ENCODE data around the gene OSGIN1. TPM values are rescaled to one million over a fixed set of nuclear protein-coding genes. Genes with fewer than 3 reads are reported as not detected.
"Not testable (repeated sequence)": the region's sequence is repeated elsewhere in the genome, so short reads cannot be mapped to it uniquely, and the experiment has no call there.

OSGIN1 gene
- total RNA-seq, 1 donor from 2014 or later, result 12.5 TPM

DNA sequence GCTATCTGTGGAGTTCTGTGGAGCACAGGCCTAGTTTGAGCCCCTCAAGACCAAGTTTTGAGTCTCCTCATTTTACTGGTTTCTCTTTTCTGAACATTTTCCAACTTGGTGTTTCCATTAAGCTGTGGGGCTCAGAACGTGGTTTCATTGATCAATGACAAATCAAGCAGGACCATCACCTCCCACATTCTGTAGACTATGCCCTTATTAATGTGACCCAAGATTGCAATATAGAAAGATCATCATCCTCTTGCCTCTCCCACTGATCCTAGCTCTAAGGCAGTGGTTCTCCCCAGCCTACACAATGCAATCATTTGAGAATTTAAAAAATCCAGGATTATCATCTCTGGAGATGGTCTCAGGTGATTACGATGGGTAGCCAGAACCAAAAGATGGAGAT lies 15.8 kb upstream of the OSGIN1 start:
- Histone ChIP-seq H3K27ac (replicated peaks) (no peak overlapping the region), H3K27me3 (ENCODE audit: low read depth) (no peaks in the 10 kb centered on the region), H3K4me1 (peaks cover 9% of the 10 kb centered on the region), H3K9me3 (replicated peaks) (no peaks in the 10 kb centered on the region), H3K36me3 (no peaks in the 10 kb centered on the region), H3K4me3 (no peak overlapping the region)
- intact Hi-C loops (cut with micrococcal nuclease), result no loop called here
- TF ChIP-seq, protein P1, sequence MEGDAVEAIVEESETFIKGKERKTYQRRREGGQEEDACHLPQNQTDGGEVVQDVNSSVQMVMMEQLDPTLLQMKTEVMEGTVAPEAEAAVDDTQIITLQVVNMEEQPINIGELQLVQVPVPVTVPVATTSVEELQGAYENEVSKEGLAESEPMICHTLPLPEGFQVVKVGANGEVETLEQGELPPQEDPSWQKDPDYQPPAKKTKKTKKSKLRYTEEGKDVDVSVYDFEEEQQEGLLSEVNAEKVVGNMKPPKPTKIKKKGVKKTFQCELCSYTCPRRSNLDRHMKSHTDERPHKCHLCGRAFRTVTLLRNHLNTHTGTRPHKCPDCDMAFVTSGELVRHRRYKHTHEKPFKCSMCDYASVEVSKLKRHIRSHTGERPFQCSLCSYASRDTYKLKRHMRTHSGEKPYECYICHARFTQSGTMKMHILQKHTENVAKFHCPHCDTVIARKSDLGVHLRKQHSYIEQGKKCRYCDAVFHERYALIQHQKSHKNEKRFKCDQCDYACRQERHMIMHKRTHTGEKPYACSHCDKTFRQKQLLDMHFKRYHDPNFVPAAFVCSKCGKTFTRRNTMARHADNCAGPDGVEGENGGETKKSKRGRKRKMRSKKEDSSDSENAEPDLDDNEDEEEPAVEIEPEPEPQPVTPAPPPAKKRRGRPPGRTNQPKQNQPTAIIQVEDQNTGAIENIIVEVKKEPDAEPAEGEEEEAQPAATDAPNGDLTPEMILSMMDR (IDR thresholded peaks at IDR 0.05; ENCODE audit: borderline replicate concordance), result no peak
- DNase-seq, result no peak

DNA sequence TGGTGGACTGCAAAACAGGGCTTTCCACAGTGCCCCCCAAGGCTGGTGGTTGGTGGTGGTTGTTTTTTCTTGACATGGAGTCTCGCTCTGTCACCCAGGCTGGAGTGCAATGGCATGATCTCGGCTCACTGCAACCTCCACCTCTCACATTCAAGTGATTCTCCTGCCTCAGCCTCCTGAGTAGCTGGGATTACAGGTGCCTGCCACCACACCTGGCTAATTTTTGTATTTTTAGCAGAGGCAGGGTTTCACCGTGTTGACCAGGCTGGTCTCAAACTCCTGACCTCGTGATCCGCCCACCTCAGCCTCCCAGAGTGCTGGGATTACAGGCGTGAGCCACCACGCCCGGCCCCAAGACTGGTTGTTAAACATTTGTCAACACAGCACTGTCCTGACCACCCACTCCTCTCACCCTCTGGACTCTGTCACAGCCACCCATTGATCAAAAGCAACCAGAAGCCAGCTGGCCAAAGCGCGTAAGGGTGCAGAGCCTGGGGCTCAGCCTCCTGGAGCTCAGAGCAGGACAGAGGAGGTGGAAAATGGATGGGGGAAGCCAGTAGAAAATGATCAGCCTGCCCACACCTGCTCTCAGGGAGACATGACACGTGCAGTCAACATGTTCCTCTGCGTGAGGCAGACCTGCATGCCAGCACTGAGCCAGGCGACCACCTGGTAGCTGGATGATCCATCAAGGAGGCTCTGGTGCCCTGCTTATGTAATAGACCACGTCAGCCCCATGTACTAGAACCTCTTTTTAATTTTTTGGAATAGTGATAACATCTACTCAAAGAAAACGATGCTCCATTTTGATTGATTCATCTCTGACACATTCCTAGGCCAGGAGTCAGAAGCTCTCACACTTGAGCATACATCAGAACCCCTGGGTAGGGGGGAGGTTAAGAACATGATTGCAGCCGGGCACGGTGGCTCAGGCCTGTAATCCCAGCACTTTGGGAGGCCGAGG lies 14.8 kb upstream of the OSGIN1 start:
- Histone ChIP-seq H3K27me3 (ENCODE audit: low read depth) (no peaks in the 10 kb centered on the region), H3K9me3 (replicated peaks) (no peaks in the 10 kb centered on the region), H3K4me3 (no peak overlapping the region), H3K4me1 (peaks cover 14% of the 10 kb centered on the region), H3K36me3 (no peaks in the 10 kb centered on the region), H3K27ac (replicated peaks) (no peak overlapping the region)
- intact Hi-C loops (cut with micrococcal nuclease), result no loop called here
- DNase-seq, result no peak
- TF ChIP-seq, protein P1 (IDR thresholded peaks at IDR 0.05; ENCODE audit: borderline replicate concordance), result no peak

DNA sequence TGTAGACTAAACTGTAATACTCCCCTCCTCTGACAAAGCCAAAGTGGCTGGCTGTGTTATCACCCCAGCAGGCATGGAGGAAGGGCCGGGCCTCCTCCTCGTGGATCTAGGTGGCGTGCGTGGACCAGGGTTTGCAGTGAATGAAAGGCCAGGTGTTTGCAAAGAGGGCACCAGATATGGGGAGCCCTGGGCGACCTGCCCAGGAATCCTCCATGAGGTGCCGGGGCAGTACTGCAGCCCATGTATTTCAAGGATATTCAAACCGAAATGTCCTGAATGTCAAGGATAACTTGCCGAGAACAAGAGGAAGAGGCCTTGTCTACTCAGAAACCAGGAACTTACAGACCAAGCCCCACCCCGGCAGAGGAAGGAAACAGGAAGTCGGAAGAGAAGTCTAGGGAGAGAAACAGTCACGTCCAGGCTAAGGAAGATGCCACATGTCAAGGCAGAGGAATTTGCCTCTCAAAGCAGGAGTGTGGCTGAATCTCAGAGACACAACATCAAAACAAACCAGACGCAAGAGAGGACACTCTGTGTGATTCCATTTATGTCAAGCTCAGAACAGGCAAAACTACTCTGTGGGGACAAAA lies 13.7 kb upstream of the OSGIN1 start:
- no peaks in the 10 kb centered on the region for H3K9me3 ChIP-seq (replicated peaks)
- no peak overlapping the region for H3K4me3 ChIP-seq
- no peaks in the 10 kb centered on the region for H3K27me3 ChIP-seq (ENCODE audit: low read depth)
- H3K4me1 ChIP-seq, result peaks cover 19% of the 10 kb centered on the region
- H3K27ac ChIP-seq (replicated peaks), result peak overlapping the region; percentile 62
- H3K36me3 ChIP-seq, result no peaks in the 10 kb centered on the region
- intact Hi-C loops (cut with micrococcal nuclease), result no loop called here
- TF ChIP-seq, protein P1 (IDR thresholded peaks at IDR 0.05; ENCODE audit: borderline replicate concordance), result no peak
- DNase-seq, result no peak

DNA sequence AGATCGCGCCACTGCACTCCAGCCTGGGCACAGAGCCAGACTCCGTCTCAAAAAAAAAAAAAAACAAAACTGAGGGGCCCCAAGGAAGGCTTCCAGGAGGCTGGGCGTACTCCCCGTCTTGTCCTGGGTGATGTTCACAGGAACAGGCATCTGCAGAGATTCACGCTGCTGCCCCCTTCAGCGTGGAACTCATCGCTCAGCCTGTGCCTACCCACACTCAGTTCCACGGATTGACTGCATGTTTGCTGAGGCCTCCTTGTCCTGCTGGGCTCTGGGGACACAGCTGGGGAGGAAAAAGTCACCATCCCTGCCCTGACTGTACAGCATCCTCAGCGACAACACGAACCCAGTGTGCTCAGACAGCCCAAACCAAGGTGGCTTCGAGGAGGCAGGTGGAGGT lies 12.9 kb upstream of the OSGIN1 start:
- H3K36me3 ChIP-seq, result no peaks in the 10 kb centered on the region
- H3K4me1 ChIP-seq, result peaks cover 19% of the 10 kb centered on the region
- no peak overlapping the region for H3K4me3 ChIP-seq
- no peak for DNase-seq
- no peaks in the 10 kb centered on the region for H3K9me3 ChIP-seq (replicated peaks)
- no peak overlapping the region for H3K27ac ChIP-seq (replicated peaks)
- H3K27me3 ChIP-seq (ENCODE audit: low read depth), result no peaks in the 10 kb centered on the region
- intact Hi-C loops (cut with micrococcal nuclease), result no loop called here
- TF ChIP-seq, protein P1 (IDR thresholded peaks at IDR 0.05; ENCODE audit: borderline replicate concordance), result no peak

DNA sequence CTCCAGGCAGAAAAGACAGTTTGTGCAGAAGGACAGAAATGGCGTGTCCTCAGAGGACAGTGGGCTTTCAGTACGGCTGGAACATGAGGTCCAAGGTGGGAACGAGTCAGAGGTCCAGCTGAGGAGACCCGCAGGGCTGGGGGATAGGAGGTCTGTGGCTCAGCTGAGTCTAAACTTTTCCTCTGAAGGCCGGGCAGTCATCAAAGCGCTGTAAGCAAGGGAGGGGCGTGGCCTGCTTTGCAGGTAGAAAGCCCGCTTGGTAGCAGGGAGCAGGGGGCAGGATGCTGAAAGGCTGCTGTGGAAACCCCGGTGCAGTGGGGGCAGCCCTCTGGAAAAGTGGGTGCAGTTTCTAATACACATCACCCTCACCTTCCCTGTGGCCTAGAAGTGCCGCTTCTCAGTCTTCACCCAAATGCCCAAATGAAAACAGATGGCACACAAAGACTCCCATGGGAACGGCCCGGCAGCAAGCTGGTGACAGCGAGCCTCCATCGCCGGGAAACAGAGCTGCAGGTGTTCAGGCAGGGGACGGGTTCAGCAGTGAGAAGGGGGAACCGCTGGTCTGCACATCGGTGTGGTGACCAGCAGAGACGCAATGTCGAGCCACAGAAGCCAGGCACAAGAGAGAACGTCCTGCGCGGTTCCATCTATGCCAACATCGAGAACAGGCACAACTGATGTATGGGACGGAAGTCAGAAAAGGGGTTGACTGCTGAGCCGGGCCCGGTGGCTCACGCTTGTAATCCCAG lies 12.2 kb upstream of the OSGIN1 start:
- TF ChIP-seq, protein P1 (IDR thresholded peaks at IDR 0.05; ENCODE audit: borderline replicate concordance), result no peak
- Histone ChIP-seq H3K27me3 (ENCODE audit: low read depth) (no peaks in the 10 kb centered on the region), H3K36me3 (no peaks in the 10 kb centered on the region), H3K9me3 (replicated peaks) (no peaks in the 10 kb centered on the region), H3K4me3 (no peak overlapping the region), H3K27ac (replicated peaks) (no peak overlapping the region), H3K4me1 (peaks cover 19% of the 10 kb centered on the region)
- DNase-seq, result no peak
- intact Hi-C loops (cut with micrococcal nuclease), result no loop called here

DNA sequence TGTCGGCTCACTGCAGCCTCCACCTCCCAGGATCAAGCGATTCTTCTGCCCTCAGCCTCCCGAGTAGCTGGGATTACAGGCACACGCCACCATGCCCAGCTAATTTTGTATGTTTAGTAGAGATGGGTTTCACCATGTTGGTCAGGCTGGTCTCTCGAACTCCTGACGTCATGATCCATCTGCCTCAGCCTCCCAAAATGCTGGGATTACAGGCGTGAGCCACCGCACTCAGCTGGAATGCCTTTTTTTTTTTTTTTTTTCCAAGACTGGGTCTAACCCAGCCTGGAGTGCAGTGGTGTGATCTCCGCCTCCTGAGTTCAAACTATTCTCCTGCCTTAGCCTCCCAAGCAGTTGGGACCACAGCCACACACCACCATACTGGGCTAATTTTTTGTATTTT lies 11.5 kb upstream of the OSGIN1 start:
- H3K4me3 ChIP-seq; intact Hi-C loops (cut with micrococcal nuclease); H3K27ac ChIP-seq (replicated peaks); H3K27me3 ChIP-seq (ENCODE audit: low read depth); H3K9me3 ChIP-seq (replicated peaks); DNase-seq; H3K36me3 ChIP-seq: not testable (repeated sequence)
- H3K4me1 ChIP-seq, result peaks cover 19% of the 10 kb centered on the region

All from left ventricle myocardium inferior (tissue), 1 donor.